ENCODE measurements around the gene USP36. TPM values are rescaled to one million over a fixed set of nuclear protein-coding genes. Genes with fewer than 3 reads are reported as not detected.

USP36 gene
- total and polyA plus RNA-seq, 9 of the 15 experiments (the other 6 are each of a cell fraction or from before 2014, with no cell fraction given), result 6.4 to 72.8 (median 22.5) TPM

GRCh38 chr17:78748048-78748729 lies 92.4 kb downstream of the USP36 start:
- no peaks in the 10 kb centered on the region for H3K9me3 ChIP-seq (replicated peaks; ENCODE audit: control insufficient read depth, insufficient read depth, low read depth, low read length)
- H3K4me2 ChIP-seq (ENCODE audit: insufficient read depth, low read length), result peak overlapping the region; percentile 42; the same call in 1 of the 2 replicates
- CTCF ChIA-PET (ENCODE audit: low intra/inter-chr PET ratio), result no interaction called here
- H3K4me3 ChIP-seq, result no peak overlapping the region
- POLR2A ChIA-PET, result interaction anchor here (0.5 kb wide), 1 partner anchor 790 kb away, joined by 4 read pairs; the partner anchor contains the start of gene TNRC6C
- DNase-seq (ENCODE audit: extremely low read depth in 1 of 4, low spot score in 3 of 4) (no peak), FAIRE-seq (no peak), ATAC-seq (no peak)
- in situ Hi-C loops (cut with MboI) (no loop called here), intact Hi-C loops (cut with micrococcal nuclease) (loop anchor here (5.0 kb wide), 1 partner anchor 34 kb away; the partner anchor contains the start of gene CYTH1)
- H3K27ac ChIP-seq (ENCODE audit: extremely low read depth, low read depth, low read length), result peak overlapping the region; percentile 52; the same call in 2 of the 3 replicates
- H3K9ac ChIP-seq (ENCODE audit: insufficient read depth in 1 of 2, low read depth in 2 of 2, low read length in 2 of 2), result no peak overlapping the region
- no peak overlapping the region; the same call in 1 of the 2 replicates for H2AFZ ChIP-seq (ENCODE audit: low read depth, low read length)
- no peaks in the 10 kb centered on the region for H3K36me3 ChIP-seq (ENCODE audit: control insufficient read depth, insufficient read depth, low read length)
- peaks cover 5% of the 10 kb centered on the region for H4K20me1 ChIP-seq (replicated peaks; ENCODE audit: control insufficient read depth, insufficient read depth, low read length)
- 50% methylated on average over 6 of the region's 6 CpGs for WGBS (ENCODE audit: insufficient coverage, low coverage, missing lambda C conversion rate)
- H3K4me1 ChIP-seq (replicated peaks in 1 of 2; ENCODE audit: control insufficient read depth in 2 of 2, insufficient read depth in 2 of 2, low read length in 2 of 2), result peaks cover 13 to 29% of the 10 kb centered on the region in 2 experiments
- peaks cover 50% of the 10 kb centered on the region for H3K79me2 ChIP-seq (ENCODE audit: control insufficient read depth, insufficient read depth, low read length)
- H3K27me3 ChIP-seq (ENCODE audit: control insufficient read depth in 2 of 2, insufficient read depth in 2 of 2, low read length in 2 of 2), result no peaks in the 10 kb centered on the region
- no peaks in the 10 kb centered on the region for H3K9me1 ChIP-seq (ENCODE audit: control insufficient read depth, insufficient read depth, low read length)
- BruUV-seq (replicated peaks), result no TSS peak
- TF ChIP-seq EGR1 (conservative IDR thresholded peaks at IDR 0.05), result 0 out of 2 replicates have a peak, but pooled peaks have one; percentile 37
- no peak for TF ChIP-seq NBN (IDR thresholded peaks at IDR 0.05; ENCODE audit: low read depth)
- TF ChIP-seq, protein P1, sequence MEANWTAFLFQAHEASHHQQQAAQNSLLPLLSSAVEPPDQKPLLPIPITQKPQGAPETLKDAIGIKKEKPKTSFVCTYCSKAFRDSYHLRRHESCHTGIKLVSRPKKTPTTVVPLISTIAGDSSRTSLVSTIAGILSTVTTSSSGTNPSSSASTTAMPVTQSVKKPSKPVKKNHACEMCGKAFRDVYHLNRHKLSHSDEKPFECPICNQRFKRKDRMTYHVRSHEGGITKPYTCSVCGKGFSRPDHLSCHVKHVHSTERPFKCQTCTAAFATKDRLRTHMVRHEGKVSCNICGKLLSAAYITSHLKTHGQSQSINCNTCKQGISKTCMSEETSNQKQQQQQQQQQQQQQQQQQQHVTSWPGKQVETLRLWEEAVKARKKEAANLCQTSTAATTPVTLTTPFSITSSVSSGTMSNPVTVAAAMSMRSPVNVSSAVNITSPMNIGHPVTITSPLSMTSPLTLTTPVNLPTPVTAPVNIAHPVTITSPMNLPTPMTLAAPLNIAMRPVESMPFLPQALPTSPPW (CRISPR knock-in tag; IDR thresholded peaks at IDR 0.05), result 0 out of 2 replicates have a peak, but pooled peaks have one; percentile 7
- 0 out of 2 replicates have a peak, but pooled peaks have one; percentile 15 for TF ChIP-seq ZNF197 (CRISPR knock-in tag; IDR thresholded peaks at IDR 0.05; ENCODE audit: low read depth)
- no peak for TF ChIP-seq ZFP91 (CRISPR knock-in tag; IDR thresholded peaks at IDR 0.05)
- no peak for TF ChIP-seq SMC3 (conservative IDR thresholded peaks at IDR 0.05; ENCODE audit: insufficient read depth, low read depth, low read length)

Data from K562 (cell line).